Activated CD8-positive, alpha-beta T cell treated with anti-CD3 and anti-CD28 coated beads for 36 hours (primary cell): ENCODE data around the gene ABHD17C. TPM values are rescaled to one million over a fixed set of nuclear protein-coding genes. Genes with fewer than 3 reads are reported as not detected.

Source experiments
- ATAC-seq: fragments of 200-7000 bp; cut with Tn5 transposase; one replicate; pipeline ENCODE4 v1.10.0; 2021; ENCODE audit warnings: mild to moderate bottlenecking, moderate library complexity
- CTCF ChIA-PET: fragments of 350-600 bp; sonication (Branson Sonifier 250); formaldehyde crosslinking; loops from one replicate; lab custom pipeline; 2021; ENCODE audit warnings: antibody characterized with exemption; lab: Charles Lee
- POLR2A ChIA-PET: fragments of 350-600 bp; sonication (Branson Sonifier 250); formaldehyde crosslinking; loops from one replicate; lab custom pipeline; 2021; ENCODE audit warnings: antibody characterized with exemption; lab: Charles Lee
- DNase-seq: peaks from one replicate; pipeline ENCODE4 v3.0.0-alpha.2; 2020
- H3K27ac Mint-ChIP-seq: one replicate; pipeline ENCODE4 v1.8.0; 2021; ENCODE audit warnings: mild to moderate bottlenecking, mixed read lengths
- H3K27me3 Mint-ChIP-seq: one replicate; pipeline ENCODE4 v1.8.0; 2021; ENCODE audit warnings: mixed read lengths
- H3K36me3 Mint-ChIP-seq: one replicate; pipeline ENCODE4 v1.8.0; 2021; ENCODE audit warnings: low read depth, mixed read lengths
- H3K4me1 Mint-ChIP-seq: one replicate; pipeline ENCODE4 v1.8.0; 2021; ENCODE audit warnings: low read depth, mixed read lengths
- H3K4me3 Mint-ChIP-seq: one replicate; pipeline ENCODE4 v1.8.0; 2021; ENCODE audit warnings: mild to moderate bottlenecking, moderate library complexity, mixed read lengths
- H3K9me3 Mint-ChIP-seq: one replicate; pipeline ENCODE4 v1.8.0; 2021; ENCODE audit warnings: mixed read lengths
- intact Hi-C: fragments of 100-400 bp; cut with micrococcal nuclease; formaldehyde crosslinking; loops from one replicate; pipeline ENCODE4 v1.10.0; 2022
- total RNA-seq, 2 experiments: library from RNA; stranded (reverse); gene quantifications; one replicate each; pipeline ENCODE4 v1.2.3, GENCODE V29; 2021
- TF ChIP-seq, protein P1 (sequence below): fragments of 200-600 bp; IDR thresholded peaks from one replicate; pipeline ENCODE4 v1.8.0; 2022; ENCODE audit warnings: antibody characterized with exemption, mild to moderate bottlenecking

The ABHD17C gene
- total RNA-seq, 2 experiments from 2014 or later: 5.4 to 5.6 TPM

- Mint-ChIP-seq H3K27ac (no peak overlapping the region), H3K9me3 (no peaks in the 10 kb centered on the region), H3K27me3 (peaks cover 24% of the 10 kb centered on the region), H3K4me3 (no peak overlapping the region), H3K4me1 (no peaks in the 10 kb centered on the region), H3K36me3 (no peaks in the 10 kb centered on the region)
- TF ChIP-seq, protein P1, sequence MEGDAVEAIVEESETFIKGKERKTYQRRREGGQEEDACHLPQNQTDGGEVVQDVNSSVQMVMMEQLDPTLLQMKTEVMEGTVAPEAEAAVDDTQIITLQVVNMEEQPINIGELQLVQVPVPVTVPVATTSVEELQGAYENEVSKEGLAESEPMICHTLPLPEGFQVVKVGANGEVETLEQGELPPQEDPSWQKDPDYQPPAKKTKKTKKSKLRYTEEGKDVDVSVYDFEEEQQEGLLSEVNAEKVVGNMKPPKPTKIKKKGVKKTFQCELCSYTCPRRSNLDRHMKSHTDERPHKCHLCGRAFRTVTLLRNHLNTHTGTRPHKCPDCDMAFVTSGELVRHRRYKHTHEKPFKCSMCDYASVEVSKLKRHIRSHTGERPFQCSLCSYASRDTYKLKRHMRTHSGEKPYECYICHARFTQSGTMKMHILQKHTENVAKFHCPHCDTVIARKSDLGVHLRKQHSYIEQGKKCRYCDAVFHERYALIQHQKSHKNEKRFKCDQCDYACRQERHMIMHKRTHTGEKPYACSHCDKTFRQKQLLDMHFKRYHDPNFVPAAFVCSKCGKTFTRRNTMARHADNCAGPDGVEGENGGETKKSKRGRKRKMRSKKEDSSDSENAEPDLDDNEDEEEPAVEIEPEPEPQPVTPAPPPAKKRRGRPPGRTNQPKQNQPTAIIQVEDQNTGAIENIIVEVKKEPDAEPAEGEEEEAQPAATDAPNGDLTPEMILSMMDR: no peak
- ATAC-seq: no peak
- intact Hi-C loops: no loop called here
- no peak for DNase-seq
- ChIA-PET POLR2A (interaction anchor here (0.6 kb wide), 1 partner anchor 180 kb away, joined by 3 read pairs; no protein-coding TSS in a partner anchor), CTCF (interaction anchor here (1.1 kb wide), 1 partner anchor 11 kb away, joined by 4 read pairs; the partner anchor contains the start of gene CEMIP)
These were observed 95.1 kb downstream of the ABHD17C start for GRCh38 chr15:80790236-80790635.

GRCh38 chr15:80791004-80791403, 95.9 kb downstream of the ABHD17C start:
- no peaks in the 10 kb centered on the region for H3K4me1 Mint-ChIP-seq
- POLR2A ChIA-PET: no interaction called here
- H3K9me3 Mint-ChIP-seq: no peaks in the 10 kb centered on the region
- no peak for DNase-seq
- H3K27ac Mint-ChIP-seq: no peak overlapping the region
- peaks cover 24% of the 10 kb centered on the region for H3K27me3 Mint-ChIP-seq
- no peaks in the 10 kb centered on the region for H3K36me3 Mint-ChIP-seq
- H3K4me3 Mint-ChIP-seq: no peak overlapping the region
- ATAC-seq: no peak
- TF ChIP-seq, protein P1: no peak
- intact Hi-C loops: no loop called here
- CTCF ChIA-PET: no interaction called here

DNA sequence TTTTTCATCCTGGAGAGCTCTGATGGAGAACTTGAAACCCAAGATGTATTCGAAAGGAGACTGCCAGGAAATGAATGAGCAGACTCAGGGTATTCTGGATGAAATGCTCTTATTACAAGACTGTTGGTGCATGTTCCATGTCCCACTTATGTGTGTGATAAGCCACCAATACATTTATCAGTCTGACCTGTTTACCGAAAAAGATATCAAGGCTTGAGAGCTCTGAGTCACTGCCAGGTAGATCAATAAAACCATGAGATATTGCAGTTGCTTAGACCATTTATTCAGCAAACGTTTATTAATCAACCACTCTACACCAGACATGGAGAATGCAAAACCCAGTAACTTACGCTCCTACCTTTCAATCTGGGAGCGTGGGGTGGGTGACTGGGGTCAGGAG, 101.3 kb downstream of the ABHD17C start:
- Mint-ChIP-seq H3K4me1 (no peaks in the 10 kb centered on the region), H3K36me3 (no peaks in the 10 kb centered on the region), H3K27me3 (peaks cover 17% of the 10 kb centered on the region), H3K27ac (no peak overlapping the region), H3K4me3 (no peak overlapping the region), H3K9me3 (no peaks in the 10 kb centered on the region)
- ChIA-PET POLR2A (interaction anchor here (0.6 kb wide), 1 partner anchor 1525 kb away, joined by 3 read pairs; no protein-coding TSS in a partner anchor), CTCF (interaction anchor here (1.3 to 1.8 kb wide), 3 partner anchors 17 to 174 kb away, joined by 4 to 6 read pairs (median 6); partner anchors contain the start of gene CEMIP)
- ATAC-seq (no peak), DNase-seq (no peak)
- intact Hi-C loops: no loop called here
- TF ChIP-seq, protein P1: no peak

DNA sequence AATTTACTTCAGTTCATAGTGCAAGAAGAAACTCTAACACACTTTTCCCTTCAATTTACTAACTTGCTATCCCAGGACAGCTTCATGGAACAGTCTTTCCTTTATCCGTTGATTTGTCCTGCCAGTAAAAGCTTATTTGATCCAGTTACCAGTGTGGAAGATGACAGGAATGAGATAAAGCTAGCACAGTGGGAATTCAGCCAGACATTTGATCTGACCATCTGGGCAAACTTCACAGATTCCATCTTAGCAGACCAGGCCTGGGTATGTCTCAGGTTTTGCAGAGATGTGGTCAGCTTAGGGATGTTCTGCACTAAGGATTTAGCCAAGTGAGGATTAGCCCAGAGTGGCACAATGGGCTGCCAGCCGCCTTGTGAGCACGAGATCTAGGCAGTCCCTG, 103.8 kb downstream of the ABHD17C start:
- Mint-ChIP-seq H3K9me3 (peaks cover 2% of the 10 kb centered on the region), H3K27ac (no peak overlapping the region), H3K27me3 (peaks cover 8% of the 10 kb centered on the region), H3K36me3 (no peaks in the 10 kb centered on the region), H3K4me3 (no peak overlapping the region), H3K4me1 (peaks cover 7% of the 10 kb centered on the region)
- no peak for DNase-seq
- POLR2A ChIA-PET: no interaction called here
- intact Hi-C loops: no loop called here
- ATAC-seq: no peak
- CTCF ChIA-PET: interaction anchor here (0.7 to 1.5 kb wide), 2 partner anchors 9 to 136 kb away, joined by 3 read pairs; no protein-coding TSS in a partner anchor
- TF ChIP-seq, protein P1: no peak

- H3K27ac Mint-ChIP-seq: no peak overlapping the region
- intact Hi-C loops: no loop called here
- DNase-seq (no peak), ATAC-seq (no peak)
- no peaks in the 10 kb centered on the region for H3K36me3 Mint-ChIP-seq
- CTCF ChIA-PET: interaction anchor here (1.2 kb wide), 1 partner anchor 23 kb away, joined by 4 read pairs; no protein-coding TSS in a partner anchor
- H3K27me3 Mint-ChIP-seq: peaks cover 4% of the 10 kb centered on the region
- peaks cover 2% of the 10 kb centered on the region for H3K9me3 Mint-ChIP-seq
- TF ChIP-seq, protein P1: no peak
- no peak overlapping the region for H3K4me3 Mint-ChIP-seq
- peaks cover 18% of the 10 kb centered on the region for H3K4me1 Mint-ChIP-seq
- POLR2A ChIA-PET: no interaction called here
These were observed 105.0 kb downstream of the ABHD17C start for GRCh38 chr15:80800067-80800466.
